Mucosa of rectum (tissue), 2 donors: Measurements from ENCODE around the gene PNRC2.
A peak's percentile ranks its signal among the peaks of the same experiment; 100 is the strongest.

Source experiments
- H3K27ac ChIP-seq, 2 donors: one replicate each; pipeline ENCODE4 v1.7.0; 2013; ENCODE audit warnings: inconsistent platforms in 2 of 2, low read depth in 2 of 2, low read length in 2 of 2
- H3K27me3 ChIP-seq, 2 donors: one replicate each; pipeline ENCODE4 v1.7.0; 2013; ENCODE audit warnings: low read length in 2 of 2; ENCODE audit not compliant: control insufficient read depth in 2 of 2, insufficient read depth in 2 of 2
- H3K36me3 ChIP-seq, 2 donors: one replicate each; pipeline ENCODE4 v1.7.0; 2013; ENCODE audit warnings: low read length in 2 of 2; ENCODE audit not compliant: control insufficient read depth in 2 of 2, insufficient read depth in 2 of 2
- H3K4me1 ChIP-seq, 2 donors: one replicate each; pipeline ENCODE4 v1.7.0; 2013; ENCODE audit warnings: low read length in 2 of 2, mild to moderate bottlenecking in 1 of 2; ENCODE audit not compliant: control insufficient read depth in 2 of 2, insufficient read depth in 2 of 2
- H3K4me3 ChIP-seq, 2 donors: one replicate each; pipeline ENCODE4 v1.7.0; 2013; ENCODE audit warnings: low read length in 2 of 2
- H3K9ac ChIP-seq, 2 donors: one replicate each; pipeline ENCODE4 v1.7.0; 2013; ENCODE audit warnings: low read length in 2 of 2, low read depth in 1 of 2, mild to moderate bottlenecking in 1 of 2
- H3K9me3 ChIP-seq, 2 donors: one replicate each; pipeline ENCODE4 v1.7.0; 2013; ENCODE audit warnings: low read length in 2 of 2; ENCODE audit not compliant: control insufficient read depth in 2 of 2
- donor health status: healthy.
- donor health status: Normal muscosa, but diverticular disease.

PNRC2 gene

DNA sequence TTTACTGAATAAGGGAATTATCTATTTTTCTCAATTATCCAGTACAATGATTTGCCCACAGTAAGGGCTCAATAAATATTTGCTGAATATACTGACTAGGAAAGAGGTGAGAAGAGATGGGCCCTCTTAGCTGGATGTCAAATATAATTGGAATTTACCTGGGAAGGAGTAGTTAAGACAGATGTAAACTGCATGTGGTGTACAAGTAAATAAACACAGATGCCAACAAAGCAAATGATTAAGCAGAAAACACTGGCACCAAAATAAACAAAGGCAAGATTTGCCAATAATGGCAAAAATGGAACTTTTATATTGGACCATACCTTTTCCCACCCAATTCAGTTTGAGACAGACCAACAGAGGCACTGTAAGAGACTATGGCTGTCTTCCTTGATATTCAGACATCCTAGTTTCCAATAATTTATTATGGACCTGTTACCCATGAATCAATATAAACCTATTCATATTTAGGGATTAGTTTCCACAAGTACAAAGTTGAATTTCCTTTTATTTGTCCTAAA, 7.4 kb downstream of the PNRC2 start:
- H3K4me3 ChIP-seq = no peak overlapping the region
- peaks cover 36 to 39% of the 10 kb centered on the region in 2 donors for H3K36me3 ChIP-seq
- H3K9ac ChIP-seq = no peak overlapping the region
- no peaks in the 10 kb centered on the region for H3K27me3 ChIP-seq
- no peaks in the 10 kb centered on the region for H3K9me3 ChIP-seq
- no peak overlapping the region for H3K27ac ChIP-seq
- peaks cover 4 to 7% of the 10 kb centered on the region in 2 donors for H3K4me1 ChIP-seq

DNA sequence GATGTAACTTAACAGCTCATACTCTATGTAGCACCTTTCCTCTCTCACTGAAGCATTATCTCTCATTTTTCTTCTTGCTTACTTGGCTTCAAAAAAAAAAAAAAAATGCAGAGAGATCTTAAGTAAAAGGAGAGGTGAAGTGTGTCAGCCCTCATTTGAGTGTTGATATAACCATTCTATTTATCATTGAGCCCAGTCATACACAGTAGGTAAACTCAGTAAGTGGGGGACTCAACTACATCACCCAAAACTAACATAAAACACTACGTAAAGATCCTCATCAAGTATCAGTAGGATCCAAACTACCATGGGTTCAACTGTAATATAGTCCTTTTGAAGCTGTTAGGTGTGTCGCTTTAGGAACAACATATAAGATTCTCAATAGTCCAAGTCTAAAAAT, 8.2 kb downstream of the PNRC2 start:
- no peak overlapping the region for H3K9ac ChIP-seq
- H3K9me3 ChIP-seq = no peaks in the 10 kb centered on the region
- no peak overlapping the region for H3K4me3 ChIP-seq
- no peak overlapping the region for H3K27ac ChIP-seq
- no peaks in the 10 kb centered on the region for H3K27me3 ChIP-seq
- H3K36me3 ChIP-seq = peaks cover 37 to 39% of the 10 kb centered on the region in 2 donors
- H3K4me1 ChIP-seq = peaks cover 4 to 7% of the 10 kb centered on the region in 2 donors

DNA sequence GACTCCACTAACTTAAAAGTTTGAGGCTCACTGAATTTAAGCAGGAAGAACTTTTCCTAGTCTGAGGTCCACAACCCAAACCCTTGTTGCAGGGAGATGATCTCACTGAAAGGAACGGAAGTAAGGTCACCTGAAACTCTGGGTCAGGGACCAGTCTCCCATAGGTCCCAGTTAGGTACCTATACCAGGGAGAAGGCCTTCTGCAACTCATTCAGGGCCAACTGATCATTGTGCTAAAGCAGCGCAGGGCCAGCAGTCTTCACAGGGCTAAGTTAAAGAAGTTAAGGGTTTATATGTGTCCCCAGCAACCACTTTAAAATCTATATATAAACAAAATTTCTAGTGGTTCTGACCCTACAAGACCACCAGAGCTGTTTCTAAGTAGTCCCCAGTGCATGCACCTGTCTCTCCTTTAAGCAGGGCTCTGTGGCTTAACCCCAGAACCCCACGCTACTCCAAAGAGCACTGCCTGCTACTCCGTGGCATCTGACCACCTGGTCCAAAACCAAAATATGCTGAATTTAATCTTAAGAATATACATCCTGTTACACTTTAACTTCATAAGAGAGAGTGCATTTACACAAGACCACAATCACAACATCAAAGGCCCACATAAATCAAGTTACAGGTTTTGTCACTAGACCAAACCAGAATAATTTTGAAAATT, 17.7 kb downstream of the PNRC2 start:
- peak overlapping the region in 1 of 2 donors; percentile 17 for H3K9ac ChIP-seq
- H3K36me3 ChIP-seq = peaks cover 16 to 18% of the 10 kb centered on the region in 2 donors
- peak overlapping the region in 1 of 2 donors; percentile 15 for H3K4me3 ChIP-seq
- H3K27ac ChIP-seq = no peak overlapping the region
- H3K9me3 ChIP-seq = no peaks in the 10 kb centered on the region
- peaks cover 24 to 26% of the 10 kb centered on the region in 2 donors for H3K4me1 ChIP-seq
- H3K27me3 ChIP-seq = no peaks in the 10 kb centered on the region

- no peak overlapping the region for H3K27ac ChIP-seq
- H3K9me3 ChIP-seq = no peaks in the 10 kb centered on the region
- no peaks in the 10 kb centered on the region for H3K27me3 ChIP-seq
- H3K4me3 ChIP-seq = peak overlapping the region in 1 of 2 donors; percentile 93
- H3K4me1 ChIP-seq = peaks cover 24 to 26% of the 10 kb centered on the region in 2 donors
- no peak overlapping the region for H3K9ac ChIP-seq
- peaks cover 16 to 18% of the 10 kb centered on the region in 2 donors for H3K36me3 ChIP-seq
Observed at GRCh38 chr1:23977854-23978191, 18.2 kb downstream of the PNRC2 start.

DNA sequence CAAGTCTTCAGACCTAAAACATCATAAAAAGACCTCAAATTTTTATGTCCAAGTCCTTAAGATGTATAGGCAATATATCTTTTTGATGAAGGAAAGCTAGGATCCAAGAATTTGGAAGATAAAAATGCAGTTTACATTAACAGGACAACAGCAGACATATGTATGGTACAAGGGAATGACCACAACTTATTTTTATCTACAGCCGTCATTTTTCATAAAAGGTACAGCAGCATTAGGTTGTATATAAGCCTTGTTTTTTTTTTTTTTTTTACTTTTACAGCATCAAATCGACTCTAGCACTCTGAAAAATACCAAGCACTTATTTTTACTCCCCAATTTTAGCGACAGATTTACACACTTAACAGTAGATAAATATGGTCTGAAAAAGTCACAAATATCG, 19.2 kb downstream of the PNRC2 start:
- H3K4me1 ChIP-seq = peaks cover 24 to 26% of the 10 kb centered on the region in 2 donors
- H3K9ac ChIP-seq = peak overlapping the region; percentile 92 to 95
- no peaks in the 10 kb centered on the region for H3K27me3 ChIP-seq
- no peak overlapping the region for H3K27ac ChIP-seq
- H3K9me3 ChIP-seq = no peaks in the 10 kb centered on the region
- H3K4me3 ChIP-seq = peak overlapping the region; percentile 85 to 93
- H3K36me3 ChIP-seq = peaks cover 13 to 15% of the 10 kb centered on the region in 2 donors

DNA sequence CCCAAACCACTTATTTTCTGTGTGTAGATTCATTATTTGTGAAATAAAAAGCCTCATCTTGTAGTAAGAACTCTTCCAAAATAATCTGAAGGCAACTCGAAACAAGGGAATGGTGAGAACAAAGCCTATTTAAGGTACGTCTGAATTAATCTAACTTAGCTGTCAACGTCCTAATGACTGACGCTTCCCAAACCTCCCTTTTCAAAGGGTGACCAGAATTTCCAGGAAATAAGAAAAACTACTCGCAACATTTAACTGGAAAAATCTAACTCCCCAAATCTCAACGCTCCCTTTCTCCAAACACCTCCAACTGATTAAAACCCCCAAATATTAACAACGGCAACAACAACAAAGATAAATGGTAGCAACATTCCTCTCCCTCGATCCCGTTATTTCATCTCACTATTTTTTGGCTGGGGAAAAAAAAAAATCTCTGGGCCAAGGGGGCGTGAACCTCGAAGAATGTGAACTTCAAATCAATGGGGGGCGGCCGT, 19.8 kb downstream of the PNRC2 start:
- peak overlapping the region; percentile 91 to 97 for H3K27ac ChIP-seq
- peak overlapping the region; percentile 85 to 93 for H3K4me3 ChIP-seq
- peaks cover 8 to 11% of the 10 kb centered on the region in 2 donors for H3K36me3 ChIP-seq
- no peaks in the 10 kb centered on the region for H3K9me3 ChIP-seq
- H3K4me1 ChIP-seq = peaks cover 24 to 31% of the 10 kb centered on the region in 2 donors
- peak overlapping the region; percentile 92 to 95 for H3K9ac ChIP-seq
- no peaks in the 10 kb centered on the region for H3K27me3 ChIP-seq

- Histone ChIP-seq H3K4me3 (peak within 1 kb of the TSS; percentile 85 to 93), H3K4me1 (peaks cover 24 to 32% of the 10 kb centered on the region in 2 donors), H3K27ac (peak within 1 kb of the TSS; percentile 91 to 97), H3K9me3 (no peaks in the 10 kb centered on the region), H3K9ac (peak within 1 kb of the TSS; percentile 95), H3K27me3 (no peaks in the 10 kb centered on the region), H3K36me3 (peaks cover 7 to 8% of the 10 kb centered on the region in 2 donors)
Observed at GRCh38 chr1:23979881-23980727, 20.5 kb downstream of the PNRC2 start, which contains the start of gene SRSF10. TSS of gene SRSF10 (minus strand) at chr1:23980327. CDS start at chr1:23980255, 72 bp downstream.

DNA sequence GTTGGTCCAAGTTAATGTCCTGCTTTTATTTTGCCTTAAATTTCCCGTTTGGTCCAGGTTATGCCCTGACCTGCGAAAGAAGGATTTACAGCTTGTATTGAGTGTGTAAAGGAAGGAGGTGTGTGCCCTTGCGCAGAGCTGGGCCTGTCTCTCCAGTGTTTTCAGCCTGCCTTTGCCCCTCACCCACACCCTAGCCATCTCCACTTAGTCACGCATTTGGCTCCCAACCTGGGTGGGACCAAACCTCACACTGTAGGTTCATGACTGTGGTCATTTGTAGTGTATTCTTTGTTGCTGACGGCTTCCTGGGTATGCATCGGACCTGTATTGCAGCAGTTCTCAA, 21.1 kb downstream of the PNRC2 start:
- peaks cover 24 to 32% of the 10 kb centered on the region in 2 donors for H3K4me1 ChIP-seq

GRCh38 chr1:23984417-23985186, 25.0 kb downstream of the PNRC2 start:
- no peaks in the 10 kb centered on the region for H3K9me3 ChIP-seq
- H3K4me1 ChIP-seq = peaks cover 5 to 10% of the 10 kb centered on the region in 2 donors
- no peak overlapping the region for H3K4me3 ChIP-seq
- H3K27me3 ChIP-seq = no peaks in the 10 kb centered on the region
- H3K9ac ChIP-seq = no peak overlapping the region
- H3K36me3 ChIP-seq = no peaks in the 10 kb centered on the region
- H3K27ac ChIP-seq = no peak overlapping the region

More for the DNA sequence above, 21.1 kb downstream of the PNRC2 start:
- Histone ChIP-seq H3K27me3 (no peaks in the 10 kb centered on the region), H3K27ac (peak overlapping the region; percentile 82 to 97), H3K36me3 (peaks cover 4 to 8% of the 10 kb centered on the region in 2 donors), H3K9me3 (no peaks in the 10 kb centered on the region), H3K9ac (peak overlapping the region; percentile 95), H3K4me3 (peak overlapping the region; percentile 85 to 93)
